Stimulated activated naive CD4-positive, alpha-beta T cell treated with Interleukin-2 at 50 U/mL for 16 hours (primary cell): ENCODE results near the gene FAM53A.

Experiments used
- DNase-seq: peaks from one replicate; lab custom pipeline; 2025; lab: John Stamatoyannopoulos, UW

FAM53A gene

GRCh38 chr4:1660948-1661677, 23.0 kb downstream of the FAM53A start:
- DNase-seq = no peak

GRCh38 chr4:1659104-1660043, 24.7 kb downstream of the FAM53A start:
- no peak for DNase-seq

- DNase-seq = no peak
These were observed 25.5 kb downstream of the FAM53A start for GRCh38 chr4:1658581-1658980.

- no peak for DNase-seq
These were observed 26.0 kb downstream of the FAM53A start for GRCh38 chr4:1658146-1658545.

- no peak for DNase-seq
These were observed 27.1 kb downstream of the FAM53A start for GRCh38 chr4:1656986-1657385.

GRCh38 chr4:1656132-1656531, 28.0 kb downstream of the FAM53A start:
- no peak for DNase-seq

GRCh38 chr4:1655676-1656075, 28.4 kb downstream of the FAM53A start:
- no peak for DNase-seq

GRCh38 chr4:1655081-1655480, 29.0 kb downstream of the FAM53A start:
- no peak for DNase-seq

- DNase-seq = no peak
These were observed 29.7 kb downstream of the FAM53A start for GRCh38 chr4:1654216-1654955.

GRCh38 chr4:1653776-1654175, 30.3 kb downstream of the FAM53A start:
- DNase-seq = no peak

- no peak for DNase-seq
These were observed 32.0 kb downstream of the FAM53A start for GRCh38 chr4:1652088-1652487.

- no peak for DNase-seq
These were observed 32.5 kb downstream of the FAM53A start for GRCh38 chr4:1651609-1652008.

- no peak for DNase-seq
These were observed 35.2 kb downstream of the FAM53A start for GRCh38 chr4:1648962-1649361.

GRCh38 chr4:1647432-1647831, 36.7 kb downstream of the FAM53A start:
- DNase-seq = no peak

GRCh38 chr4:1646690-1647089, 37.4 kb downstream of the FAM53A start:
- no peak for DNase-seq

GRCh38 chr4:1644891-1645657, 39.0 kb downstream of the FAM53A start:
- DNase-seq = no peak

GRCh38 chr4:1643971-1644735, 40.0 kb downstream of the FAM53A start:
- DNase-seq = no peak

GRCh38 chr4:1642196-1642951, 41.7 kb downstream of the FAM53A start:
- DNase-seq = no peak

- DNase-seq = no peak
These were observed 42.4 kb downstream of the FAM53A start for GRCh38 chr4:1641671-1642070.
